GM06990 (cell line): ENCODE measurements around the gene ADAMTS2.

ENCODE experiments used
- DNase-seq: peaks from one replicate; pipeline ENCODE4 v3.0.0-alpha.2; 2011; ENCODE audit not compliant: insufficient read length; ENCODE audit errors: extremely low read depth
- H3K27me3 ChIP-seq: replicated peaks from 2 replicates; pipeline ENCODE4 v1.6.0; 2011; ENCODE audit warnings: low read length; ENCODE audit not compliant: control insufficient read depth, insufficient read depth
- H3K36me3 ChIP-seq: 2 replicates; pipeline ENCODE4 v1.5.1; 2011; ENCODE audit warnings: low read length; ENCODE audit not compliant: control insufficient read depth, insufficient read depth
- H3K4me3 ChIP-seq: replicated peaks from 2 replicates; pipeline ENCODE4 v1.5.1; 2011; ENCODE audit warnings: low read depth, mild to moderate bottlenecking, control low read depth, low read length
- CTCF ChIP-seq: IDR thresholded peaks from 2 replicates; pipeline ENCODE4 v1.5.1; 2011; ENCODE audit warnings: low read length, control low read depth, mild to moderate bottlenecking, inconsistent platforms; ENCODE audit not compliant: insufficient read depth, poor library complexity, severe bottlenecking

The ADAMTS2 gene

GRCh38 chr5:179128041-179128365, 217.3 kb downstream of the ADAMTS2 start:
- Histone ChIP-seq H3K36me3 (no peaks in the 10 kb centered on the region), H3K4me3 (no peak overlapping the region), H3K27me3 (no peaks in the 10 kb centered on the region)
- no peak for DNase-seq
- no peak for TF ChIP-seq CTCF

GRCh38 chr5:179127136-179128040, 217.9 kb downstream of the ADAMTS2 start:
- no peak for DNase-seq
- H3K4me3 ChIP-seq = no peak overlapping the region
- TF ChIP-seq CTCF = no peak
- H3K36me3 ChIP-seq = no peaks in the 10 kb centered on the region
- H3K27me3 ChIP-seq = no peaks in the 10 kb centered on the region

- H3K4me3 ChIP-seq = no peak overlapping the region
- H3K27me3 ChIP-seq = no peaks in the 10 kb centered on the region
- DNase-seq = no peak
- no peak for TF ChIP-seq CTCF
- no peaks in the 10 kb centered on the region for H3K36me3 ChIP-seq
Observed at GRCh38 chr5:179126506-179126991, 218.7 kb downstream of the ADAMTS2 start.

- no peak for DNase-seq
- no peaks in the 10 kb centered on the region for H3K27me3 ChIP-seq
- no peak for TF ChIP-seq CTCF
- H3K4me3 ChIP-seq = no peak overlapping the region
- H3K36me3 ChIP-seq = no peaks in the 10 kb centered on the region
Observed at GRCh38 chr5:179125789-179126505, 219.3 kb downstream of the ADAMTS2 start.

- H3K36me3 ChIP-seq = no peaks in the 10 kb centered on the region
- no peaks in the 10 kb centered on the region for H3K27me3 ChIP-seq
- no peak for DNase-seq
- no peak for TF ChIP-seq CTCF
- no peak overlapping the region for H3K4me3 ChIP-seq
Observed at GRCh38 chr5:179124853-179125788, 220.1 kb downstream of the ADAMTS2 start.
